K562 (cell line): ENCODE results near the gene GPR32. TPM values are rescaled to one million over a fixed set of nuclear protein-coding genes. Genes with fewer than 3 reads are reported as not detected.

ENCODE experiments used
- BRD4 ChIP-seq: fragments of 200-600 bp; sonication (generic); IDR thresholded peaks from 2 replicates; pipeline ENCODE4 v1.6.1; 2017; ENCODE audit warnings: inconsistent platforms
- CEBPZ ChIP-seq: fragments of 150-350 bp; IDR thresholded peaks from 2 replicates; pipeline ENCODE4 v1.6.1; 2014; ENCODE audit warnings: low read depth, mild to moderate bottlenecking, low read length, borderline replicate concordance
- DLX4 ChIP-seq: fragments of 250-450 bp; sonication (Bioruptor Pico); IDR thresholded peaks from 2 replicates; pipeline ENCODE4 v1.6.1; 2021; ENCODE audit warnings: mild to moderate bottlenecking
- GATA2 ChIP-seq: sonication (generic); formaldehyde crosslinking; IDR thresholded peaks from 2 replicates; pipeline ENCODE4 v1.4.0; 2020; ENCODE audit warnings: mild to moderate bottlenecking, missing genetic modification reagents
- HMGN3 ChIP-seq: IDR thresholded peaks from 2 replicates; pipeline ENCODE4 v1.6.1; 2011; ENCODE audit warnings: borderline replicate concordance, low read depth, mild to moderate bottlenecking, mixed read lengths, low read length; ENCODE audit not compliant: insufficient read length; ENCODE audit errors: extremely low read depth
- JUND ChIP-seq, 2 experiments: IDR thresholded peaks; 2 replicates in 1 of 2; 3 replicates in 1 of 2; pipeline ENCODE4 v1.6.1; 2011; ENCODE audit warnings: borderline replicate concordance in 2 of 2, low read depth in 2 of 2, low read length in 2 of 2, improper control_type of control experiment in 1 of 2, missing biosample characterization in 1 of 2, missing genetic modification characterization in 1 of 2, missing genetic modification reagents in 1 of 2
- KDM4B ChIP-seq, 2 experiments: fragments of 450-650 bp in 1 of 2; sonication (generic) in 1 of 2; IDR thresholded peaks; 2 replicates each; pipeline ENCODE4 v1.6.1; 2016 to 2017; ENCODE audit warnings: borderline replicate concordance in 2 of 2, antibody characterized with exemption in 1 of 2, low read depth in 1 of 2, mild to moderate bottlenecking in 1 of 2
- KHSRP ChIP-seq: fragments of 450-650 bp; IDR thresholded peaks from 2 replicates; pipeline ENCODE4 v1.6.1; 2017
- NR0B1 ChIP-seq: fragments of 450-650 bp; IDR thresholded peaks from one replicate; pipeline ENCODE4 v1.6.1; 2018; ENCODE audit warnings: mild to moderate bottlenecking, moderate library complexity; ENCODE audit not compliant: partially characterized antibody
- PCBP2 ChIP-seq: fragments of 200-400 bp; formaldehyde crosslinking; IDR thresholded peaks from 2 replicates; pipeline ENCODE4 v1.6.1; 2018; ENCODE audit warnings: low read length, low read depth, mild to moderate bottlenecking, moderate library complexity; ENCODE audit not compliant: poor library complexity, severe bottlenecking
- SIN3A ChIP-seq, 2 experiments: fragments of 150-350 bp in 1 of 2; IDR thresholded peaks; 2 replicates each; pipeline ENCODE4 v1.6.1; 2011 to 2016; ENCODE audit warnings: borderline replicate concordance in 2 of 2, low read depth in 2 of 2, low read length in 2 of 2, mild to moderate bottlenecking in 2 of 2, moderate library complexity in 2 of 2; ENCODE audit not compliant: control insufficient read depth in 1 of 2
- SMAD1 ChIP-seq: fragments of 150-350 bp; IDR thresholded peaks from 2 replicates; pipeline ENCODE4 v1.6.1; 2014; ENCODE audit warnings: low read length, low read depth; ENCODE audit not compliant: partially characterized antibody
- TEAD2 ChIP-seq: fragments of 450-650 bp; IDR thresholded peaks from 2 replicates; pipeline ENCODE4 v1.6.1; 2016; ENCODE audit warnings: missing genetic modification characterization, control low read depth, missing compliant biosample characterization
- XRCC5 ChIP-seq: fragments of 200-400 bp; formaldehyde crosslinking; IDR thresholded peaks from 2 replicates; pipeline ENCODE4 v1.6.1; 2017; ENCODE audit warnings: low read depth, mild to moderate bottlenecking, low read length
- ZNF436 ChIP-seq: fragments of 250-450, 450-650 bp; sonication (Bioruptor Pico); formaldehyde crosslinking; IDR thresholded peaks from 2 replicates; pipeline ENCODE4 v1.7.0; 2020; ENCODE audit warnings: mild to moderate bottlenecking
- ZNF639 ChIP-seq, 2 experiments: fragments of 200-800 bp in 1 of 2; sonication (Bioruptor generic) in 1 of 2; sonication (generic) in 1 of 2; formaldehyde crosslinking in 1 of 2; IDR thresholded peaks in 1 of 2; conservative IDR thresholded peaks in 1 of 2; 2 replicates each; pipeline versions ENCODE4 v1.5.0 to v1.6.1; 2016 to 2020; ENCODE audit warnings: missing compliant biosample characterization in 1 of 2, missing genetic modification characterization in 1 of 2, missing genetic modification reagents in 1 of 2
- polyA plus RNA-seq, 8 experiments: library from polyadenylated mRNA; depleted of rRNA in 4 of 8; stranded (reverse) in 5 of 8; unstranded in 3 of 8; fragments of >200 nt; fragmentation: Nextera tagmentation in 2 of 8; fragmentation: Illumina TruSeq in 1 of 8; extraction: Ambion mirVana in 2 of 8; extraction: Trizol in 1 of 8; gene quantifications; 2 replicates each; pipeline versions ENCODE4 v1.2.1 to v1.2.3, GENCODE V29; 2011 to 2014; ENCODE audit warnings: inconsistent platforms in 1 of 8, missing spikeins in 1 of 8
- total RNA-seq, 7 experiments: library from RNA; depleted of rRNA in 6 of 7; stranded (reverse); fragments of >200 nt in 6 of 7; fragmentation: Illumina TruSeq in 2 of 7; extraction: Trizol in 2 of 7; gene quantifications; 2 replicates each; pipeline versions ENCODE4 v1.2.1 to v1.2.3, GENCODE V29; 2011 to 2021; ENCODE audit warnings: low replicate concordance in 1 of 7
- TF ChIP-seq, protein P1 (sequence below): fragments of 250-450 bp; sonication (Bioruptor Pico); IDR thresholded peaks from 2 replicates; pipeline ENCODE4 v1.8.0; 2021; ENCODE audit warnings: borderline replicate concordance, mild to moderate bottlenecking, moderate library complexity; ENCODE audit not compliant: poor library complexity, severe bottlenecking

Gene GPR32
- total and polyA plus RNA-seq, 9 of the 15 experiments (the other 6 are each of a cell fraction or from before 2014, with no cell fraction given), result not detected

- TF ChIP-seq CEBPZ (no peak), BRD4 (peak; percentile 53; the same call in 1 of the 2 replicates), KHSRP (no peak), TEAD2 (no peak), HMGN3 (peak; percentile 61), JUND (IDR thresholded peaks at IDR 0.05; ENCODE audit: borderline replicate concordance, low read depth, low read length) (peak; percentile 73), JUND (tag; IDR thresholded peaks at IDR 0.05; ENCODE audit: borderline replicate concordance, low read depth, low read length) (peak; percentile 13; the same call in 2 of the 3 replicates), GATA2 (CRISPR knock-in tag) (no peak), XRCC5 (peak; percentile 89), KDM4B (IDR thresholded peaks at IDR 0.05; ENCODE audit: borderline replicate concordance in 2 of 2, low read depth in 1 of 2) (no peak), ZNF639 (CRISPR knock-in tag; conservative IDR thresholded peaks at IDR 0.05 in 1 of 2, IDR thresholded peaks at IDR 0.05 in 1 of 2) (peak in 1 of 2 experiments; percentile 67; a peak in 2 of 4 replicates), SMAD1 (peak; percentile 95), ZNF436 (CRISPR knock-in tag) (no peak), DLX4 (no peak), PCBP2 (no peak), SIN3A (IDR thresholded peaks at IDR 0.05; ENCODE audit: borderline replicate concordance in 2 of 2, control insufficient read depth in 1 of 2, low read depth in 2 of 2, low read length in 2 of 2) (peak; percentile 81 to 96), NR0B1 (no peak)
- TF ChIP-seq, protein P1, sequence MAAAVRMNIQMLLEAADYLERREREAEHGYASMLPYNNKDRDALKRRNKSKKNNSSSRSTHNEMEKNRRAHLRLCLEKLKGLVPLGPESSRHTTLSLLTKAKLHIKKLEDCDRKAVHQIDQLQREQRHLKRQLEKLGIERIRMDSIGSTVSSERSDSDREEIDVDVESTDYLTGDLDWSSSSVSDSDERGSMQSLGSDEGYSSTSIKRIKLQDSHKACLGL (CRISPR knock-in tag), result peak; percentile 69
Observed at GRCh38 chr19:50804420-50805272, 34.4 kb downstream of the GPR32 start (continued).
